GM12878 (cell line): ENCODE data around the gene PDE6G. TPM values are rescaled to one million over a fixed set of nuclear protein-coding genes. Genes with fewer than 3 reads are reported as not detected.
"Not testable (repeated sequence)": the region's sequence is repeated elsewhere in the genome, so short reads cannot be mapped to it uniquely, and the experiment has no call there.

Source experiments
- ATAC-seq: fragments of 200-7000 bp; cut with Tn5 transposase; 3 replicates; pipeline ENCODE4 v1.9.1; 2020; ENCODE audit warnings: mild to moderate bottlenecking, moderate library complexity
- BruUV-seq: library from RNA; stranded (reverse); fragments of 400-500 nt; replicated peaks from 2 replicates; lab custom pipeline; 2021; lab: Mats Ljungman, UMichigan
- CTCF ChIA-PET: fragments of 300-600 bp; sonication (Branson Sonifier 250); formaldehyde crosslinking; extraction: SDS; loops from one replicate; lab custom pipeline; 2021; ENCODE audit warnings: inconsistent platforms; lab: Yijun Ruan, JAX
- POLR2A ChIA-PET: fragments of 350-600 bp; formaldehyde crosslinking; extraction: SDS; loops from one replicate; lab custom pipeline; 2021; ENCODE audit warnings: inconsistent platforms; lab: Charles Lee
- RAD21 ChIA-PET: fragments of 300-600 bp; sonication (Branson Sonifier 250); formaldehyde crosslinking; loops from one replicate; lab custom pipeline; 2023; ENCODE audit warnings: antibody characterized with exemption; ENCODE audit not compliant: unreplicated experiment; lab: Charles Lee
- SMC1A ChIA-PET: fragments of 300-600 bp; sonication (Branson Sonifier 250); formaldehyde crosslinking; loops from one replicate; lab custom pipeline; 2023; ENCODE audit not compliant: unreplicated experiment, uncharacterized antibody; lab: Charles Lee
- DNase-seq: peaks from one replicate; pipeline ENCODE4 v3.0.0-alpha.2; 2011; ENCODE audit warnings: low read depth, low spot score
- FAIRE-seq: peaks from 3 replicates; lab custom pipeline; 2011; peaks lifted over from hg19 to GRCh38; lab: Jason Lieb, UNC
- H2AFZ ChIP-seq: 2 replicates; pipeline ENCODE4 v1.6.0; 2011; ENCODE audit warnings: low read depth, low read length, control low read depth; ENCODE audit not compliant: control insufficient read depth
- H3K27ac ChIP-seq: 2 replicates; pipeline ENCODE4 v1.5.1; 2011; ENCODE audit warnings: control low read depth; ENCODE audit not compliant: control insufficient read depth, insufficient read depth
- H3K27me3 ChIP-seq, 2 experiments: replicated peaks in 1 of 2; 2 replicates each; pipeline versions ENCODE4 v1.6.0 to v1.6.1; 2011; ENCODE audit warnings: low read length in 1 of 2; ENCODE audit not compliant: control insufficient read depth in 2 of 2, insufficient read depth in 2 of 2
- H3K36me3 ChIP-seq, 2 experiments: 2 replicates each; pipeline ENCODE4 v1.5.1; 2011; ENCODE audit warnings: low read length in 1 of 2; ENCODE audit not compliant: control insufficient read depth in 2 of 2, insufficient read depth in 2 of 2
- H3K4me1 ChIP-seq: 2 replicates; pipeline ENCODE4 v1.6.1; 2011; ENCODE audit warnings: mild to moderate bottlenecking, low read length, moderate library complexity, mixed read lengths; ENCODE audit not compliant: control insufficient read depth, insufficient read depth
- H3K4me2 ChIP-seq: 2 replicates; pipeline ENCODE4 v1.6.0; 2011; ENCODE audit warnings: control low read depth; ENCODE audit not compliant: control insufficient read depth, insufficient read depth
- H3K4me3 ChIP-seq: fragments of 200-600 bp; sonication (generic); 2 replicates; pipeline ENCODE4 v1.5.1; 2016
- H3K79me2 ChIP-seq: 2 replicates; pipeline ENCODE4 v1.6.0; 2011; ENCODE audit warnings: low read length; ENCODE audit not compliant: control insufficient read depth, insufficient read depth
- H3K9ac ChIP-seq: 2 replicates; pipeline ENCODE4 v1.8.0; 2011; ENCODE audit warnings: low read length, control low read depth, mixed read lengths; ENCODE audit not compliant: control insufficient read depth, insufficient read depth
- H3K9me3 ChIP-seq: replicated peaks from 3 replicates; pipeline ENCODE4 v1.5.1; 2011; ENCODE audit warnings: mild to moderate bottlenecking, low read length; ENCODE audit not compliant: control insufficient read depth, insufficient read depth
- H4K20me1 ChIP-seq: 2 replicates; pipeline ENCODE4 v1.6.0; 2011; ENCODE audit not compliant: control insufficient read depth, insufficient read depth
- ATF3 ChIP-seq: IDR thresholded peaks from 2 replicates; pipeline ENCODE4 v1.6.1; 2011; ENCODE audit warnings: low read depth, mild to moderate bottlenecking, low read length, moderate library complexity, borderline replicate concordance; ENCODE audit errors: extremely low read depth
- BMI1 ChIP-seq: fragments of 450-650 bp; IDR thresholded peaks from 2 replicates; pipeline ENCODE4 v1.6.1; 2016; ENCODE audit warnings: mild to moderate bottlenecking, moderate library complexity, borderline replicate concordance
- DPF2 ChIP-seq: fragments of 450-650 bp; IDR thresholded peaks from 2 replicates; pipeline ENCODE4 v1.6.1; 2017; ENCODE audit warnings: mild to moderate bottlenecking
- EP300 ChIP-seq, 2 experiments: fragments of 150-350 bp in 1 of 2; IDR thresholded peaks; 2 replicates each; pipeline ENCODE4 v1.6.1; 2011 to 2012; ENCODE audit warnings: low read depth in 2 of 2, low read length in 2 of 2, borderline replicate concordance in 1 of 2, improper control_type of control experiment in 1 of 2, inconsistent platforms in 1 of 2; ENCODE audit not compliant: control insufficient read depth in 1 of 2
- HCFC1 ChIP-seq: fragments of 150-350 bp; IDR thresholded peaks from 2 replicates; pipeline ENCODE4 v1.6.1; 2014; ENCODE audit warnings: low read length
- KDM1A ChIP-seq: fragments of 200-600 bp; sonication (generic); IDR thresholded peaks from 2 replicates; pipeline ENCODE4 v1.6.1; 2016; ENCODE audit warnings: borderline replicate concordance
- MEF2A ChIP-seq: IDR thresholded peaks from 2 replicates; pipeline ENCODE4 v1.6.1; 2011; ENCODE audit warnings: low read depth, mild to moderate bottlenecking, low read length, moderate library complexity; ENCODE audit not compliant: insufficient read depth
- NFXL1 ChIP-seq: fragments of 450-650 bp; IDR thresholded peaks from 2 replicates; pipeline ENCODE4 v1.6.1; 2017; ENCODE audit warnings: antibody characterized with exemption, mild to moderate bottlenecking, borderline replicate concordance
- SMARCA5 ChIP-seq: fragments of 450-650 bp; IDR thresholded peaks from 2 replicates; pipeline ENCODE4 v1.6.1; 2017; ENCODE audit warnings: mild to moderate bottlenecking
- WGBS: methylation state at CpG from one replicate; pipeline ENCODE4 v1.1.6; 2016; ENCODE audit warnings: low lambda C conversion rate; ENCODE audit not compliant: insufficient replicate concordance, insufficient coverage; ENCODE audit errors: missing lambda C conversion rate; 5-methylcytosine and 5-hydroxymethylcytosine counted together
- in situ Hi-C: fragments of 300-500 bp; cut with MboI; formaldehyde crosslinking; loops from 9 replicates; pipeline ENCODE4 v1.14.3; 2018; ENCODE audit warnings: mixed read lengths
- intact Hi-C: fragments of 100-400 bp; cut with micrococcal nuclease; formaldehyde crosslinking; loops from one replicate; pipeline ENCODE4 v1.14.2; 2022; ENCODE audit not compliant: unreplicated experiment
- polyA plus RNA-seq, 11 experiments: library from polyadenylated mRNA; depleted of rRNA in 4 of 11; unstranded in 6 of 11; stranded (reverse) in 5 of 11; fragments of >200 nt; fragmentation: Nextera tagmentation in 4 of 11; fragmentation: Illumina TruSeq in 1 of 11; extraction: Ambion mirVana in 4 of 11; extraction: Trizol in 1 of 11; gene quantifications; 1 replicate in 1 of 11; 2 replicates in 10 of 11; pipeline versions ENCODE4 v1.2.1 to v1.2.3, GENCODE V29; 2011 to 2016; ENCODE audit warnings: inconsistent platforms in 2 of 11, missing spikeins in 2 of 11, low read depth in 1 of 11
- total RNA-seq, 4 experiments: library from RNA; depleted of rRNA in 3 of 4; stranded (reverse); fragments of >200 nt in 3 of 4; fragmentation: Illumina TruSeq in 1 of 4; extraction: Trizol in 1 of 4; gene quantifications; 2 replicates each; pipeline versions ENCODE4 v1.2.1 to v1.2.3, GENCODE V29; 2013 to 2021
- TF ChIP-seq, protein P1 (sequence below): IDR thresholded peaks from 2 replicates; pipeline ENCODE4 v1.6.1; 2011; ENCODE audit warnings: borderline replicate concordance, low read depth, mild to moderate bottlenecking, moderate library complexity, low read length; ENCODE audit not compliant: insufficient read depth, poor library complexity, severe bottlenecking

Gene PDE6G
- total and polyA plus RNA-seq, 10 of the 15 experiments (the other 5 are each of a cell fraction or from before 2014, with no cell fraction given) = 0.55 to 12.1 (median 4.3) TPM

- no peak for TF ChIP-seq ATF3
Observed at GRCh38 chr17:81630274-81630673, 26.1 kb downstream of the PDE6G start (continued).

GRCh38 chr17:81621494-81622130 is 34.7 kb downstream of the PDE6G start:
- CTCF ChIA-PET = no interaction called here
- Histone ChIP-seq H3K79me2 (no peaks in the 10 kb centered on the region; the same call in 1 of the 2 replicates), H3K9ac (no peak overlapping the region), H2AFZ (no peak overlapping the region), H4K20me1 (no peaks in the 10 kb centered on the region), H3K4me2 (no peak overlapping the region), H3K4me3 (no peak overlapping the region), H3K27ac (no peak overlapping the region), H3K4me1 (no peaks in the 10 kb centered on the region), H3K9me3 (no peaks in the 10 kb centered on the region; the same call in 2 of the 3 replicates), H3K27me3 (no peaks in the 10 kb centered on the region), H3K36me3 (peaks cover 19 to 28% of the 10 kb centered on the region in 2 experiments)
- BruUV-seq = no TSS peak
- no peak for ATAC-seq
- POLR2A ChIA-PET = interaction anchor here (0.5 kb wide), 1 partner anchor 11 kb away, joined by 3 read pairs; no protein-coding TSS in a partner anchor
- intact Hi-C loops = no loop called here
- SMC1A ChIA-PET = no interaction called here
- RAD21 ChIA-PET = no interaction called here
- in situ Hi-C loops = no loop called here
- no peak for DNase-seq
- no peak for FAIRE-seq
- TF ChIP-seq EP300 (IDR thresholded peaks at IDR 0.05; ENCODE audit: borderline replicate concordance in 1 of 2, control insufficient read depth in 1 of 2, low read depth in 2 of 2, low read length in 2 of 2) (no peak), NFXL1 (no peak), BMI1 (no peak), DPF2 (no peak), KDM1A (no peak), SMARCA5 (no peak), MEF2A (no peak), HCFC1 (no peak)
- TF ChIP-seq, protein P1, sequence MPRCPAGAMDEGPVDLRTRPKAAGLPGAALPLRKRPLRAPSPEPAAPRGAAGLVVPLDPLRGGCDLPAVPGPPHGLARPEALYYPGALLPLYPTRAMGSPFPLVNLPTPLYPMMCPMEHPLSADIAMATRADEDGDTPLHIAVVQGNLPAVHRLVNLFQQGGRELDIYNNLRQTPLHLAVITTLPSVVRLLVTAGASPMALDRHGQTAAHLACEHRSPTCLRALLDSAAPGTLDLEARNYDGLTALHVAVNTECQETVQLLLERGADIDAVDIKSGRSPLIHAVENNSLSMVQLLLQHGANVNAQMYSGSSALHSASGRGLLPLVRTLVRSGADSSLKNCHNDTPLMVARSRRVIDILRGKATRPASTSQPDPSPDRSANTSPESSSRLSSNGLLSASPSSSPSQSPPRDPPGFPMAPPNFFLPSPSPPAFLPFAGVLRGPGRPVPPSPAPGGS = no peak
- WGBS = 87% methylated on average over 11 of the region's 11 CpGs

- intact Hi-C loops, ATAC-seq: not testable (repeated sequence)
- H3K36me3 ChIP-seq = peaks cover 16 to 20% of the 10 kb centered on the region in 2 experiments
Observed at GRCh38 chr17:81618307-81618706, 38.0 kb downstream of the PDE6G start.

More at GRCh38 chr17:81618307-81618706, 38.0 kb downstream of the PDE6G start:
- H3K4me3 ChIP-seq, H3K79me2 ChIP-seq, H4K20me1 ChIP-seq, RAD21 ChIA-PET, DNase-seq, H3K4me1 ChIP-seq, CTCF ChIA-PET, H3K9me3 ChIP-seq, H2AFZ ChIP-seq, H3K27ac ChIP-seq, H3K9ac ChIP-seq, BruUV-seq, H3K27me3 ChIP-seq, POLR2A ChIA-PET, FAIRE-seq, in situ Hi-C loops, H3K4me2 ChIP-seq, SMC1A ChIA-PET: not testable (repeated sequence)
- WGBS = no CpG with 5 or more reads among the region's 36 CpGs
